Articular chondrocyte of knee joint (primary cell): ENCODE results near the gene SP4. TPM values are rescaled to one million over a fixed set of nuclear protein-coding genes. Genes with fewer than 3 reads are reported as not detected.

Experiments used
- small RNA-seq: library from RNA; depleted of rRNA; stranded (forward); fragments of <200 nt; gene quantifications from one replicate; pipeline ENCODE3, GENCODE V24; 2012
- total RNA-seq: library from RNA; depleted of rRNA; stranded (reverse); fragments of >200 nt; gene quantifications from 2 replicates; pipeline ENCODE4 v1.2.3, GENCODE V29; 2012

Gene SP4
- 7.8 and 9.5 TPM in 2 replicates for total RNA-seq

DNA sequence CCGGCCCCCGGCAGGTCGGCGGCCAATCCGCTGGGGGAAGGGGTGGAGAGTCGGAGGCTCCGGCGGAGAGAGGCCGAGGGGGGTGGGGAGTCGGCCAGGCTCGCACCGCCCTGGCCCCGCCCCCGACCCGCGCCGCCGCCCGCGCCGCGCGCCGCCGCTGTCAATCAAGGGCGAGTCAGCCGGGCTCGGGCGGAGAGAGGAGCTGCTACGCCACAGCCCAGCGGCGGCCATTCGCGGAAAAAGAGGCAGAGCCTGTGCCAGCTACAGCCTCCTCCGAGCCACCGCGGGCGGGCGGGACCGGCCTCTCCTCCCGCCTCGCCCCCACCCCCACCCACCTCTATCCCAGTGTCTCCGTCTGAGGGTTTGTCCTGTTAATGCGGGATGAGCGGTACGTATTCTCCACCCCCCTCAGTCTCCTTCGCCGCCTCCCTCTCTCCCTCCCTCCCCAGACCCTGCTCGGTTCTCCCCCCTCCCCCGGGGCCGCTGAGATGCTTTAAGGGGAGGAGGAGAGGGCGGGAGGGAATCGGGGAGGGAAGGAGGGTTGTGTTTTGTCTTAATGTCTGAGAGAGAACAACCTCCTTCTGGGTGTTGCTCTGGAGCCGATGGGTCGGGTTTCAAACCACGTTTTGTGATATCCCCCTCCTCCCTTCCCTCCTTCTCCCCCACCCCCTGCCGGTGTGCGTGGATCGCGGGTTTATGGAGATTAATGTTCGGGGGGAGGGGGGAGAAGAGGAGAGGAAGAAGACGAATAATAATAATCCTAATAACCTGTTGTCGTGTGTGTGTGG, at the start of gene SP4:
SP4 (plus strand) TSS at position 213 of the 788 bp plus-strand sequence; CDS start at position 382, 169 bp downstream.

DNA sequence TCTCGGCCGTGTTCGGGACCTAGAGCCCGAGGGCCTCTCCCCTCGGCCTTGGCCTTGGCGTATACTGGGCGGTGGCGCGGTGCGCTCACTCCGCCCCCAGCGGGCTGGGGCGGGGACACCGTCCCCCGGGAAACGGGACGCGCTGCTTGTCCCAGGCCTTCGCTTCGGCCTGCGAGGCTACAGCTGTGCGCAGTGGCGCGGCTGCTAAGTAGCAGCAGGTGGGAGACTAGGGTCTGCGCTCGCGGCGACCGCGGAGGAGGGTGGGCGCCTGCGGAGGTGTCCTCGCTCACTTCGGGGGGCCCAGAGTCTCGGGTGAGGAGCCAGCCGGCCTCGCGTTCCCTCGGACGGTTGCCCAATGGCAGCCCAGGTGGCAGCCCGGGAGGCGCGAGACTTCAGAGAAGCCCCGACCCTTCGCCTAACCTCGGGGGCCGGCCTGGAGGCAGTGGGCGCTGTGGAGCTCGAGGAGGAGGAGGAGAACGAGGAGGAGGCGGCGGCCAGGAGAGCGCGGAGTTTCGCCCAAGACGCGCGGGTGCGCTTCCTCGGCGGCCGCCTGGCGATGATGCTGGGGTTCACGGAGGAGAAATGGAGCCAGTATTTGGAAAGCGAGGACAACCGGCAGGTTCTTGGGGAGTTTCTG, 115.1 kb downstream of the SP4 start, which contains the start of gene DNAH11:
DNAH11 (plus strand) TSS at position 149 of the 637 bp plus-strand sequence; CDS start at position 356, 207 bp downstream.

Small RNA genes lying within 50 kb of the gene (small RNA-seq; reads per million reads assigned to genes)
- gene MIR1183 (not detected), gene RNU1-15P (not detected)

Other genes starting within 250 kb of the SP4 start
- gene DNAH11, start 115.0 kb downstream of the SP4 start, total RNA-seq = 0.39 and 1.3 TPM in 2 replicates